ENCODE data around the gene SCP2.

DNA sequence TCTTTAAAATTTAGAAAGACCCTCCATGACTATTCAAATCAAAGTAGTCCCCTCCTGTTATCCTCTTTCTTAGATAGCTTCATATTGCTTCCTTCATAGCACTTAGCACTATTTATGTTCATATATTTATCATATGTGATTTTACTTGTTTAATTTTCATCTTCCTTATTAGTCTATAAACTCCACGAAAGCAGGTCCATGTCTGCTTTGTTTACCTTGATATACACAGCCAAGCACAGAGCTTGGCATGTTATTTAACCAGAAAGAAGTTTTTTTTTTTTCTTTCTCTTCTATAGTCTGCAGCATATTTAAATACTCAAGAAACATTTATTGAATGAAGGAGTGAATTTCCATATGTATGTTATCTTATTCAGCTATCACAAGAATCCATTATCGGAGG, 36.0 kb downstream of the SCP2 start:
- TF ChIP-seq, protein P1, sequence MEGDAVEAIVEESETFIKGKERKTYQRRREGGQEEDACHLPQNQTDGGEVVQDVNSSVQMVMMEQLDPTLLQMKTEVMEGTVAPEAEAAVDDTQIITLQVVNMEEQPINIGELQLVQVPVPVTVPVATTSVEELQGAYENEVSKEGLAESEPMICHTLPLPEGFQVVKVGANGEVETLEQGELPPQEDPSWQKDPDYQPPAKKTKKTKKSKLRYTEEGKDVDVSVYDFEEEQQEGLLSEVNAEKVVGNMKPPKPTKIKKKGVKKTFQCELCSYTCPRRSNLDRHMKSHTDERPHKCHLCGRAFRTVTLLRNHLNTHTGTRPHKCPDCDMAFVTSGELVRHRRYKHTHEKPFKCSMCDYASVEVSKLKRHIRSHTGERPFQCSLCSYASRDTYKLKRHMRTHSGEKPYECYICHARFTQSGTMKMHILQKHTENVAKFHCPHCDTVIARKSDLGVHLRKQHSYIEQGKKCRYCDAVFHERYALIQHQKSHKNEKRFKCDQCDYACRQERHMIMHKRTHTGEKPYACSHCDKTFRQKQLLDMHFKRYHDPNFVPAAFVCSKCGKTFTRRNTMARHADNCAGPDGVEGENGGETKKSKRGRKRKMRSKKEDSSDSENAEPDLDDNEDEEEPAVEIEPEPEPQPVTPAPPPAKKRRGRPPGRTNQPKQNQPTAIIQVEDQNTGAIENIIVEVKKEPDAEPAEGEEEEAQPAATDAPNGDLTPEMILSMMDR (conservative IDR thresholded peaks at IDR 0.05; ENCODE audit: low read depth, low read length): no peak
- no peak for TF ChIP-seq EZH2 (IDR thresholded peaks at IDR 0.05; ENCODE audit: borderline replicate concordance, low read depth, low read length, poor library complexity, severe bottlenecking)

Data from A673 (cell line).